Muscle of arm (tissue), 12 donors: ENCODE measurements around the gene TASOR. TPM values are rescaled to one million over a fixed set of nuclear protein-coding genes. Genes with fewer than 3 reads are reported as not detected.
A peak's percentile ranks its signal among the peaks of the same experiment; 100 is the strongest.

Experiments
- DNase-seq: peaks from one replicate; pipeline ENCODE4 v3.0.0-alpha.2; 2013
- polyA plus RNA-seq, 12 donors: library from polyadenylated mRNA; unstranded; fragments of 120-200 nt; gene quantifications; one replicate each; pipeline ENCODE4 v1.2.1, GENCODE V29; 2013; ENCODE audit not compliant: insufficient read length in 12 of 12

TASOR gene
- polyA plus RNA-seq, 12 donors, result 36.4 to 56.8 (median 42.8) TPM; not detected in 1

- DNase-seq, result no peak
These were observed 8.3 kb upstream of the TASOR start for GRCh38 chr3:56691165-56692000.

GRCh38 chr3:56689303-56689702 lies 6.2 kb upstream of the TASOR start:
- no peak for DNase-seq

GRCh38 chr3:56688191-56688590 lies 5.1 kb upstream of the TASOR start:
- DNase-seq, result no peak

GRCh38 chr3:56684029-56684428 lies 964 bp upstream of the TASOR start:
- no peak for DNase-seq

GRCh38 chr3:56682462-56683121 lies 473 bp downstream of the TASOR start:
- peak; percentile 78 for DNase-seq

GRCh38 chr3:56681984-56682461 lies 1.0 kb downstream of the TASOR start:
- no peak for DNase-seq

- no peak for DNase-seq
These were observed 2.9 kb downstream of the TASOR start for GRCh38 chr3:56680054-56680580.

- DNase-seq, result no peak
These were observed 5.8 kb downstream of the TASOR start for GRCh38 chr3:56677286-56677685.

- DNase-seq, result no peak
These were observed 9.1 kb downstream of the TASOR start for GRCh38 chr3:56673781-56674457.

GRCh38 chr3:56667973-56668579 lies 15.0 kb downstream of the TASOR start:
- DNase-seq, result no peak

- no peak for DNase-seq
These were observed 18.2 kb downstream of the TASOR start for GRCh38 chr3:56664823-56665222.

GRCh38 chr3:56655709-56656108 lies 27.4 kb downstream of the TASOR start:
- DNase-seq, result no peak

GRCh38 chr3:56654460-56654859 lies 28.6 kb downstream of the TASOR start:
- DNase-seq, result no peak

GRCh38 chr3:56645407-56645806 lies 37.7 kb downstream of the TASOR start:
- DNase-seq, result no peak

- no peak for DNase-seq
These were observed 49.2 kb downstream of the TASOR start for GRCh38 chr3:56633602-56634535.

Other genes starting within 250 kb of the TASOR start
- 1 to 10 TPM in 9 of 12 donors, under 1 TPM in 1, not detected in 2; 0.87 to 3.0 (median 1.8) TPM for gene ERC2, start 214.8 kb downstream of the TASOR start, polyA plus RNA-seq
- gene CCDC66, start 126.1 kb downstream of the TASOR start, polyA plus RNA-seq, result 10 to 100 TPM in 11 of 12 donors, not detected in 1; 11.9 to 53.1 (median 24.3) TPM
- 10 to 100 TPM in 11 of 12 donors, not detected in 1; 26.3 to 43.9 (median 31.5) TPM for gene ARHGEF3, start 118.7 kb upstream of the TASOR start, polyA plus RNA-seq